Fibroblast of lung (primary cell): Measurements from ENCODE around the gene ADGRV1. TPM values are rescaled to one million over a fixed set of nuclear protein-coding genes. Genes with fewer than 3 reads are reported as not detected.

Experiments used
- DNase-seq, 2 donors: peaks; one replicate each; pipeline versions ENCODE4 v3.0.0 to v3.0.0-alpha.2; 2010; ENCODE audit warnings: low read depth in 2 of 2
- H2AFZ ChIP-seq: 2 replicates; pipeline ENCODE4 v1.5.1; 2012; ENCODE audit warnings: low read length, control low read depth, inconsistent platforms
- H3K27ac ChIP-seq: 2 replicates; pipeline ENCODE4 v1.5.1; 2011; ENCODE audit warnings: low read length, control low read depth; ENCODE audit not compliant: insufficient read depth
- H3K27me3 ChIP-seq: 2 replicates; pipeline ENCODE4 v1.5.1; 2011; ENCODE audit warnings: mild to moderate bottlenecking, low read length; ENCODE audit not compliant: control insufficient read depth, insufficient read depth
- H3K36me3 ChIP-seq: 2 replicates; pipeline ENCODE4 v1.5.1; 2011; ENCODE audit warnings: low read length; ENCODE audit not compliant: control insufficient read depth, insufficient read depth
- H3K4me1 ChIP-seq: 2 replicates; pipeline ENCODE4 v1.5.1; 2011; ENCODE audit warnings: low read length; ENCODE audit not compliant: control insufficient read depth, insufficient read depth; ENCODE audit errors: extremely low read depth
- H3K4me2 ChIP-seq: 2 replicates; pipeline ENCODE4 v1.5.1; 2011; ENCODE audit warnings: low read length, control low read depth; ENCODE audit not compliant: insufficient read depth; ENCODE audit errors: extremely low read depth
- H3K4me3 ChIP-seq, 4 experiments: fragments of 200-600 bp in 1 of 4; sonication (generic) in 1 of 4; replicated peaks in 1 of 4; 2 replicates each; pipeline ENCODE4 v1.5.1; 2011 to 2016; ENCODE audit warnings: low read length in 4 of 4, low read depth in 3 of 4, mild to moderate bottlenecking in 3 of 4, control low read depth in 2 of 4, inconsistent platforms in 1 of 4, mixed read lengths in 1 of 4; ENCODE audit not compliant: insufficient read depth in 1 of 4; ENCODE audit errors: control extremely low read depth in 1 of 4
- H3K79me2 ChIP-seq: 2 replicates; pipeline ENCODE4 v1.5.1; 2012; ENCODE audit warnings: mild to moderate bottlenecking, low read length, inconsistent platforms; ENCODE audit not compliant: control insufficient read depth, insufficient read depth
- H3K9ac ChIP-seq: 2 replicates; pipeline ENCODE4 v1.5.1; 2011; ENCODE audit warnings: mild to moderate bottlenecking, low read length, control low read depth; ENCODE audit not compliant: insufficient read depth
- H3K9me3 ChIP-seq: 2 replicates; pipeline ENCODE4 v1.5.1; 2012; ENCODE audit warnings: low read depth, low read length; ENCODE audit not compliant: control insufficient read depth, insufficient read depth
- H4K20me1 ChIP-seq: 2 replicates; pipeline ENCODE4 v1.5.1; 2011; ENCODE audit warnings: low read length; ENCODE audit not compliant: control insufficient read depth, insufficient read depth; ENCODE audit errors: extremely low read depth
- CTCF ChIP-seq, 2 donors: IDR thresholded peaks in 1 of 2; conservative IDR thresholded peaks in 1 of 2; 1 replicate in 1 of 2; 2 replicates in 1 of 2; pipeline ENCODE4 v1.5.1; 2011 to 2012; ENCODE audit warnings: low read length in 2 of 2, control low read depth in 1 of 2, inconsistent platforms in 1 of 2, low read depth in 1 of 2, mild to moderate bottlenecking in 1 of 2
- EZH2 ChIP-seq: IDR thresholded peaks from 2 replicates; pipeline ENCODE4 v1.5.1; 2012; ENCODE audit warnings: low read length, control low read depth, mild to moderate bottlenecking; ENCODE audit errors: missing control alignments
- polyA plus RNA-seq, 2 donors: library from polyadenylated mRNA; depleted of rRNA in 1 of 2; stranded (reverse) in 1 of 2; unstranded in 1 of 2; fragments of >200 nt; gene quantifications; 2 replicates each; pipeline ENCODE4 v1.2.1, GENCODE V29; 2011 to 2012; ENCODE audit warnings: missing spikeins in 1 of 2
- total RNA-seq: library from RNA; depleted of rRNA; stranded (reverse); fragments of >200 nt; gene quantifications from 2 replicates; pipeline ENCODE4 v1.2.1, GENCODE V29; 2014

Gene ADGRV1
- total and polyA plus RNA-seq, 2 donors (not counting 1 experiment from before 2014, with no cell fraction given) = 0.15 to 0.17 TPM

- no peaks in the 10 kb centered on the region for H3K4me1 ChIP-seq
- peak in 1 of 2 donors; percentile 33 for DNase-seq
- H3K9me3 ChIP-seq = no peaks in the 10 kb centered on the region
- no peak overlapping the region for H3K9ac ChIP-seq
- no peak overlapping the region for H3K4me2 ChIP-seq
- no peaks in the 10 kb centered on the region for H3K27me3 ChIP-seq
- TF ChIP-seq EZH2 (no peak), CTCF (conservative IDR thresholded peaks at IDR 0.05 in 1 of 2, IDR thresholded peaks at IDR 0.05 in 1 of 2; ENCODE audit: low read depth in 1 of 2, low read length in 2 of 2) (no peak)
- no peaks in the 10 kb centered on the region for H4K20me1 ChIP-seq
- no peak overlapping the region for H2AFZ ChIP-seq
- no peak overlapping the region for H3K27ac ChIP-seq
- H3K4me3 ChIP-seq = no peak overlapping the region
- H3K36me3 ChIP-seq = no peaks in the 10 kb centered on the region
- H3K79me2 ChIP-seq = no peaks in the 10 kb centered on the region
Measured at GRCh38 chr5:91103353-91104061, 544.9 kb downstream of the ADGRV1 start.

- Histone ChIP-seq H3K4me1 (no peaks in the 10 kb centered on the region), H3K27ac (no peak overlapping the region), H4K20me1 (no peaks in the 10 kb centered on the region), H3K4me2 (no peak overlapping the region), H3K27me3 (no peaks in the 10 kb centered on the region), H3K36me3 (no peaks in the 10 kb centered on the region), H3K79me2 (no peaks in the 10 kb centered on the region), H3K4me3 (no peak overlapping the region), H2AFZ (no peak overlapping the region), H3K9ac (no peak overlapping the region), H3K9me3 (no peaks in the 10 kb centered on the region)
- TF ChIP-seq EZH2 (no peak), CTCF (conservative IDR thresholded peaks at IDR 0.05 in 1 of 2, IDR thresholded peaks at IDR 0.05 in 1 of 2; ENCODE audit: low read depth in 1 of 2, low read length in 2 of 2) (no peak)
- no peak for DNase-seq
Measured at GRCh38 chr5:91104062-91104448, 545.5 kb downstream of the ADGRV1 start.

GRCh38 chr5:91106842-91107511 lies 548.4 kb downstream of the ADGRV1 start:
- Histone ChIP-seq H3K27ac (no peak overlapping the region), H3K36me3 (no peaks in the 10 kb centered on the region), H3K4me2 (no peak overlapping the region), H3K4me1 (peaks cover 5% of the 10 kb centered on the region), H4K20me1 (no peaks in the 10 kb centered on the region), H3K79me2 (no peaks in the 10 kb centered on the region), H3K9me3 (no peaks in the 10 kb centered on the region), H3K4me3 (no peak overlapping the region), H3K27me3 (no peaks in the 10 kb centered on the region), H3K9ac (no peak overlapping the region), H2AFZ (no peak overlapping the region)
- no peak for DNase-seq
- no peak for TF ChIP-seq EZH2
- no peak for TF ChIP-seq CTCF (conservative IDR thresholded peaks at IDR 0.05 in 1 of 2, IDR thresholded peaks at IDR 0.05 in 1 of 2; ENCODE audit: low read depth in 1 of 2, low read length in 2 of 2)
